A673 (cell line): ENCODE results near the gene KDM4B. TPM values are rescaled to one million over a fixed set of nuclear protein-coding genes. Genes with fewer than 3 reads are reported as not detected.

Source experiments
- BruUV-seq: library from RNA; stranded (reverse); fragments of 400-500 nt; replicated peaks from 2 replicates; lab custom pipeline; 2021; lab: Mats Ljungman, UMichigan
- CTCF ChIA-PET: fragments of 300-600 bp; sonication (Branson Sonifier 250); formaldehyde crosslinking; loops from one replicate; lab custom pipeline; 2022; ENCODE audit warnings: antibody characterized with exemption; lab: Charles Lee
- POLR2A ChIA-PET: fragments of 300-600 bp; sonication (Branson Sonifier 250); formaldehyde crosslinking; loops from one replicate; lab custom pipeline; 2022; ENCODE audit warnings: antibody characterized with exemption; ENCODE audit not compliant: low non-redundant PET; lab: Charles Lee
- DNase-seq: peaks from one replicate; pipeline ENCODE4 v3.0.0-alpha.2; 2015; ENCODE audit warnings: low spot score
- H3K27ac ChIP-seq: fragments of 200-600 bp; sonication (generic); 2 replicates; pipeline ENCODE4 v1.5.1; 2016; ENCODE audit warnings: mixed run types, low read depth, mild to moderate bottlenecking, mixed read lengths, antibody characterized with exemption, low read length; ENCODE audit not compliant: poor library complexity, severe bottlenecking
- H3K27me3 ChIP-seq: fragments of 200-600 bp; sonication (generic); replicated peaks from 2 replicates; pipeline ENCODE4 v1.6.1; 2017; ENCODE audit warnings: mixed run types, low read depth, mild to moderate bottlenecking, mixed read lengths, antibody characterized with exemption, low read length; ENCODE audit not compliant: insufficient read depth, poor library complexity
- H3K36me3 ChIP-seq: fragments of 200-600 bp; sonication (generic); 2 replicates; pipeline ENCODE4 v1.6.1; 2016; ENCODE audit warnings: mixed run types, mild to moderate bottlenecking, mixed read lengths, antibody characterized with exemption, low read length; ENCODE audit not compliant: insufficient read depth, poor library complexity, severe bottlenecking
- H3K4me1 ChIP-seq: fragments of 200-600 bp; sonication (generic); 2 replicates; pipeline ENCODE4 v1.6.1; 2017; ENCODE audit warnings: mixed run types, mild to moderate bottlenecking, mixed read lengths, antibody characterized with exemption, low read length; ENCODE audit not compliant: insufficient read depth, poor library complexity, severe bottlenecking
- H3K4me3 ChIP-seq: fragments of 200-600 bp; sonication (generic); 2 replicates; pipeline ENCODE4 v1.5.1; 2016; ENCODE audit warnings: low read depth, mixed run types, mild to moderate bottlenecking, mixed read lengths, low read length; ENCODE audit not compliant: poor library complexity, severe bottlenecking
- H3K9me3 ChIP-seq: fragments of 200-600 bp; sonication (generic); 2 replicates; pipeline ENCODE4 v1.6.1; 2016; ENCODE audit warnings: mixed run types, low read depth, mild to moderate bottlenecking, mixed read lengths, antibody characterized with exemption, low read length; ENCODE audit not compliant: poor library complexity, severe bottlenecking
- EZH2 ChIP-seq: fragments of 200-600 bp; sonication (generic); IDR thresholded peaks from 2 replicates; pipeline ENCODE4 v1.6.1; 2017; ENCODE audit warnings: borderline replicate concordance, low read depth, mild to moderate bottlenecking, mixed read lengths, antibody characterized with exemption, low read length; ENCODE audit not compliant: poor library complexity, severe bottlenecking
- intact Hi-C: fragments of 100-400 bp; cut with micrococcal nuclease; formaldehyde crosslinking; loops from one replicate; pipeline ENCODE4 v1.10.0; 2022; ENCODE audit not compliant: unreplicated experiment
- total RNA-seq: library from RNA; stranded (reverse); gene quantifications from 2 replicates; pipeline ENCODE4 v1.2.3, GENCODE V29; 2021
- TF ChIP-seq, protein P1 (sequence below): fragments of 300-800, 200-600 bp; sonication (generic); conservative IDR thresholded peaks from 2 replicates; pipeline ENCODE4 v1.5.1; 2017; ENCODE audit warnings: low read depth, mild to moderate bottlenecking, antibody characterized with exemption, low read length, moderate library complexity, mixed read lengths

KDM4B gene
- total RNA-seq, 1 experiment from 2014 or later = 30.0 TPM

DNA sequence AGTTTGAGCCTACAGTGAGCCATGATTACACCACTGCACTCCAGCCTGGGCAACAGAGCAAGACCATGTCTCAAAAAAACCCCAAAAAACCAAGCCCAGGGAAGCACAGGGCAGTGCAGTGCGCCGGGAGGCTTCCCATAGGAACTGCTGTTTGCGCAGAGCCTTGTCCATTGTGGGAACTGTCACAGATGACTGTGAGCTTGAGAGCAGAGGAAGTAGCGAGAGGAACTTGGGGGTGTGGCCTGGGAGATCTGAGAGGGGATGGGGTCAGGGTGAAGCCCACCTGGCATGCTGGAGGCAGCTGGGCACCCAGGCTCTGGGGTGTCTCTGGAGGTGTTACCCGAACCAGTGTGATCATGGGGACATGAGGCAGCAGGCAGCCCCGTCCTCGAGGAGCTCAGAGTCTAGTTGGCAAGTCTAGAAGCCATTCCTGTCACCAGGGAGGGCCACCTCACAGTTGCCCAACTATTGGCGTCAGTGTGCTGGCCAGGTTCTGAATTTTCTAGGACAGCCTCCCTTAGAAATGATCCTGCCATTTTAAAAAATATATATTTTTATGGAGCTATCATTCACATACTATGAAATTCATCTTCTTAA lies 10.4 kb downstream of the KDM4B start:
- intact Hi-C loops = loop anchor here (1.0 kb wide), 1 partner anchor 12 kb away; no protein-coding TSS in a partner anchor
- no peak for DNase-seq
- POLR2A ChIA-PET = no interaction called here
- BruUV-seq = no TSS peak
- Histone ChIP-seq H3K4me1 (no peaks in the 10 kb centered on the region), H3K27me3 (no peaks in the 10 kb centered on the region), H3K4me3 (no peak overlapping the region), H3K9me3 (no peaks in the 10 kb centered on the region), H3K36me3 (no peaks in the 10 kb centered on the region), H3K27ac (no peak overlapping the region)
- no peak for TF ChIP-seq EZH2
- TF ChIP-seq, protein P1, sequence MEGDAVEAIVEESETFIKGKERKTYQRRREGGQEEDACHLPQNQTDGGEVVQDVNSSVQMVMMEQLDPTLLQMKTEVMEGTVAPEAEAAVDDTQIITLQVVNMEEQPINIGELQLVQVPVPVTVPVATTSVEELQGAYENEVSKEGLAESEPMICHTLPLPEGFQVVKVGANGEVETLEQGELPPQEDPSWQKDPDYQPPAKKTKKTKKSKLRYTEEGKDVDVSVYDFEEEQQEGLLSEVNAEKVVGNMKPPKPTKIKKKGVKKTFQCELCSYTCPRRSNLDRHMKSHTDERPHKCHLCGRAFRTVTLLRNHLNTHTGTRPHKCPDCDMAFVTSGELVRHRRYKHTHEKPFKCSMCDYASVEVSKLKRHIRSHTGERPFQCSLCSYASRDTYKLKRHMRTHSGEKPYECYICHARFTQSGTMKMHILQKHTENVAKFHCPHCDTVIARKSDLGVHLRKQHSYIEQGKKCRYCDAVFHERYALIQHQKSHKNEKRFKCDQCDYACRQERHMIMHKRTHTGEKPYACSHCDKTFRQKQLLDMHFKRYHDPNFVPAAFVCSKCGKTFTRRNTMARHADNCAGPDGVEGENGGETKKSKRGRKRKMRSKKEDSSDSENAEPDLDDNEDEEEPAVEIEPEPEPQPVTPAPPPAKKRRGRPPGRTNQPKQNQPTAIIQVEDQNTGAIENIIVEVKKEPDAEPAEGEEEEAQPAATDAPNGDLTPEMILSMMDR = no peak
- CTCF ChIA-PET = no interaction called here

DNA sequence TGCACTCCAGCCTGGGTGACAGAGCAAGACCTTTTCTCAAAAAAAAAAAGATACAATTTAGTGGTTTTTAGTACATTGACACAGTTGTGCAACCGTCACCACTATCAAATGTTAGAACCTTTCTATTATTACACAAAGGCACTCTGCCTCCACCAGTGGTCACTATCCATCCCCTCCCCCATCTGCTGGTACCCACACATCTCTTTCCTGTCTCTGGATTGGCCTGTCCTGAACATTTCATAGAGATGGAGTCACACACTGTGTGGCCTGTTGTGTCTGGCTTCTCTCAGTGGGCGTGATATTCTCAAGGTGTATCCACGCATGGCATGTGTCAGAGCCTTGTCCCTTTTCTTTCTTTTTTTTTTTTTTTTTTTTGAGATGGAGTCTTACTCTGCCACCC lies 11.2 kb downstream of the KDM4B start:
- Histone ChIP-seq H3K9me3 (no peaks in the 10 kb centered on the region), H3K27me3 (no peaks in the 10 kb centered on the region), H3K36me3 (no peaks in the 10 kb centered on the region), H3K27ac (no peak overlapping the region), H3K4me3 (no peak overlapping the region), H3K4me1 (no peaks in the 10 kb centered on the region)
- ChIA-PET CTCF (no interaction called here), POLR2A (no interaction called here)
- no TSS peak for BruUV-seq
- no peak for DNase-seq
- intact Hi-C loops = no loop called here
- no peak for TF ChIP-seq EZH2
- TF ChIP-seq, protein P1 = no peak

DNA sequence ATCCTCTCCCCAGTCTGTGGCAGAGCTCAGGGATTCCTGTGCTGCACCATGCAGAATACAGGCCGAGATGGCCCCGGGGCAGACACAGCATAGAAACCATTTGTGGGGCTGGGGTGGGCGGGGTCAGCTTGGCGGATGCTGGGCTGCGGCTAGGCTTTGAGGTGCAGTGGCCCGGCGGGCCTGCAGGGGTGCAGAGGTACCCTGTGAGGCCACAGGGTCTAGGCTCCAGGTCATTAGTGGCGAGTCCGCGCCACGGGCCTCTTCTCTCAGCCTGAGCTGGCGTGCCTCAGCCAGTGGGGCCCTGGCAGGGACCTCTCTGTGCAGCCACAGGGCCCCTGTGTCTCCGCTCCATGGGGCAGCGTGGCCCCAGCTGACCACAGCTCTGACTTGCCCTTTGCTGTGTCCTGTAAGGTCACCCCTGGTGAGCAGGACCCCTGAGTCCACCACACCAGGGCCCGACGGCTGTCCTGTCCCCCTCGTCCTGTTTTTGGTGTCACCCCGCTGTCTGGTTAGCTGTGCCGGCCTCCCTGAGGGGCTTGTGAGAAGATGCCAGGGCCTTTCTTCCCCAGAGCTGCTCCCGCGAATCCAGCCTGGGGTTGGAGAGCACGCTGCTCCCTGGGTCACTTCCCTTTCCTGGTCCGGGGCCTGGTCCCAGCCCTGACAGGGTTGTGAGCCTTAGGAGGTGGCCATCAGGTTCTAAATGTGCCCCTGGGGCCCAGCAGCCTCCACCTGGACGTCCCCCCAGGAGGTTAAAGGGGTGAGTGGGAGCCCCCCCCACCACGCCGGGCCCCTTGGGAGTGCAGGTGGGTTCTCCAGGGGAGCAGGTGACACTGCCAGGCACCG lies 12.1 kb downstream of the KDM4B start:
- H3K4me3 ChIP-seq = no peak overlapping the region
- no peak overlapping the region for H3K27ac ChIP-seq
- ChIA-PET POLR2A (interaction anchor here (0.6 kb wide), 1 partner anchor 12 kb away, joined by 3 read pairs; the partner anchor contains the start of gene KDM4B), CTCF (interaction anchor here (0.5 kb wide), 1 partner anchor 222 kb away, joined by 3 read pairs; no protein-coding TSS in a partner anchor)
- intact Hi-C loops = no loop called here
- DNase-seq = no peak
- TF ChIP-seq, protein P1 = no peak
- TF ChIP-seq EZH2 = no peak
- no TSS peak for BruUV-seq
- no peaks in the 10 kb centered on the region for H3K27me3 ChIP-seq
- H3K36me3 ChIP-seq = no peaks in the 10 kb centered on the region
- H3K9me3 ChIP-seq = no peaks in the 10 kb centered on the region
- no peaks in the 10 kb centered on the region for H3K4me1 ChIP-seq
